ENCODE data around the gene NSG2. TPM values are rescaled to one million over a fixed set of nuclear protein-coding genes. Genes with fewer than 3 reads are reported as not detected.

The NSG2 gene
- total RNA-seq, 1 donor from 2014 or later: not detected

DNA sequence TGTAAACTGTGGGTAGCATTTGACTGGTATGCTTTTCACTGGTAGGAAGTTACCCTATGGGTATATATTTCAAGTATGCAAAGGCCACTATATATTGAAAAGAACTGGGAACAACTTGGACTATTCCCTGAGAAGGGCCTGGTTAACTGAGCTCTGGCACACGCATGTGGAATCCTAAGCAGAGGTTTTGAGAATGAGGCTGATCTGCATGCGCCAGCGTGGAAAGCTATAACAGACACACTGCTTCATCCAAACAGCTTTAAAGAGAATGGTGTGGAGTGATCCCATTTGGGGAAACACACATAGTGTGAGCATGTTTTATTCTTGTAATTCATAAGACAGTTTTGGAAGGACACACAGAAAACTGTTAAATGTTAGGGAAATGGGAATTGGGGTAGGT lies 8.4 kb downstream of the NSG2 start:
- intact Hi-C loops (cut with DNase I): no loop called here
- H3K4me3 ChIP-seq: no peak overlapping the region
- H3K36me3 ChIP-seq: no peaks in the 10 kb centered on the region
- H3K27ac ChIP-seq: no peak overlapping the region
- ATAC-seq (no peak), DNase-seq (no peak)
- TF ChIP-seq, protein P1, sequence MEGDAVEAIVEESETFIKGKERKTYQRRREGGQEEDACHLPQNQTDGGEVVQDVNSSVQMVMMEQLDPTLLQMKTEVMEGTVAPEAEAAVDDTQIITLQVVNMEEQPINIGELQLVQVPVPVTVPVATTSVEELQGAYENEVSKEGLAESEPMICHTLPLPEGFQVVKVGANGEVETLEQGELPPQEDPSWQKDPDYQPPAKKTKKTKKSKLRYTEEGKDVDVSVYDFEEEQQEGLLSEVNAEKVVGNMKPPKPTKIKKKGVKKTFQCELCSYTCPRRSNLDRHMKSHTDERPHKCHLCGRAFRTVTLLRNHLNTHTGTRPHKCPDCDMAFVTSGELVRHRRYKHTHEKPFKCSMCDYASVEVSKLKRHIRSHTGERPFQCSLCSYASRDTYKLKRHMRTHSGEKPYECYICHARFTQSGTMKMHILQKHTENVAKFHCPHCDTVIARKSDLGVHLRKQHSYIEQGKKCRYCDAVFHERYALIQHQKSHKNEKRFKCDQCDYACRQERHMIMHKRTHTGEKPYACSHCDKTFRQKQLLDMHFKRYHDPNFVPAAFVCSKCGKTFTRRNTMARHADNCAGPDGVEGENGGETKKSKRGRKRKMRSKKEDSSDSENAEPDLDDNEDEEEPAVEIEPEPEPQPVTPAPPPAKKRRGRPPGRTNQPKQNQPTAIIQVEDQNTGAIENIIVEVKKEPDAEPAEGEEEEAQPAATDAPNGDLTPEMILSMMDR (IDR thresholded peaks at IDR 0.05): no peak
- H3K4me1 ChIP-seq: no peaks in the 10 kb centered on the region
- no peaks in the 10 kb centered on the region for H3K9me3 ChIP-seq
- H3K27me3 ChIP-seq: no peaks in the 10 kb centered on the region

DNA sequence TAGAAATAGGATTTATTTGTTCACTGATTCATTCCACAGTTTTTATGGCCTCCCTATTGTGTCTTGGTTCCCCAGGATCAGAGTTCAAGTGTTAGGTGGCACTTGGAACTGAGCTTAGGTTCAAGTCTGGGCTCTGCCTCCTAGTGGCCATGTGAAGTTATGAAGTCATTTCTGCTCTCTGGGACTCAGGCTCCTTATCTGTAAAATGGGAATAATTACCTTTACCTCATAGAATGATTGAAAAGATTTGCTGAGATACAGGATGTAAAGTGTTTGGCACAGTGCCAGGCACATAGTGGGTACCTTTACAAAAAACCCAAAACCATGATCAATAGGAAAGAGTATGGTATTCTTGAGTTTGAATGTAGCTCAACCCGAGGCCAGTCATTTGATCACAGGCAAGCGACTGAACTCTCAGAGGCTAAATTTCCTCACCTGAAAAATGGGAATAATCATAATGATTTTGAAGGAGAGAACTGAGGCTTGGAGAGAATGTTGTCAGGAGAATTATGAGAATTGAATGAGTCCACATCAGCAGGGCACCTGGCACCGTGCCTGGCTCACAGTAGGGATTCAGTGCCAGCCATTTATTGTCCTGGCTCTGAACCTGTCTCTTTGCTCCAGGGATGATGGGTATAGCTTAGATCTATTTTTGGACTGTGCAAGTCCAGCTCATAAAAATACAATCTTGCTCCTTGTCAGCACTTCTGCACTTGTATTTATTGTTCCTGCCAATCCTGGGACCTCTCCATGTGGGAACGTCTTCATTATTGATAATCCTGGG lies 10.8 kb downstream of the NSG2 start:
- intact Hi-C loops (cut with DNase I): no loop called here
- H3K9me3 ChIP-seq: no peaks in the 10 kb centered on the region
- no peaks in the 10 kb centered on the region for H3K4me1 ChIP-seq
- ATAC-seq: no peak
- no peak overlapping the region for H3K4me3 ChIP-seq
- no peaks in the 10 kb centered on the region for H3K27me3 ChIP-seq
- TF ChIP-seq, protein P1 (IDR thresholded peaks at IDR 0.05): no peak
- DNase-seq: no peak
- H3K27ac ChIP-seq: no peak overlapping the region
- H3K36me3 ChIP-seq: no peaks in the 10 kb centered on the region

DNA sequence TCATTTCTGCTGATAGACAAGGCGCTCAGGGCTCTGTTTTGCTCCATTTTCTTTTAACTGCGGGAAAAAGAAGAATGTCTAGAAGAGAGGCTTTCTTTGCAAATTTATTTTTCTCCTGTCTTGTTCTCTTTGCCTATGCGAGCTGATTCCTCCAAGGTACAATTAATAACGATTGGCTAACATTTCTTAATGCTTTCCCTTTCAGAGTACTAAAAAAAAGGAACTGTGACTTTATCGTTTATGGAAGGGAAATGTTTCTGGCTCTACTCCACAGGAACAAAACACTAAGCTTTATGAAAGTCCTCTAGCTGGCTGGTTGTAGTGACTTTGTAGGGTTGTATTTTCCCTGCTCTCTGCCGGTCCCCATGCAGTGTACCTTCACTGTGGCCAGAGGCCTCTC lies 11.7 kb downstream of the NSG2 start:
- ATAC-seq: no peak
- H3K4me3 ChIP-seq: no peak overlapping the region

DNA sequence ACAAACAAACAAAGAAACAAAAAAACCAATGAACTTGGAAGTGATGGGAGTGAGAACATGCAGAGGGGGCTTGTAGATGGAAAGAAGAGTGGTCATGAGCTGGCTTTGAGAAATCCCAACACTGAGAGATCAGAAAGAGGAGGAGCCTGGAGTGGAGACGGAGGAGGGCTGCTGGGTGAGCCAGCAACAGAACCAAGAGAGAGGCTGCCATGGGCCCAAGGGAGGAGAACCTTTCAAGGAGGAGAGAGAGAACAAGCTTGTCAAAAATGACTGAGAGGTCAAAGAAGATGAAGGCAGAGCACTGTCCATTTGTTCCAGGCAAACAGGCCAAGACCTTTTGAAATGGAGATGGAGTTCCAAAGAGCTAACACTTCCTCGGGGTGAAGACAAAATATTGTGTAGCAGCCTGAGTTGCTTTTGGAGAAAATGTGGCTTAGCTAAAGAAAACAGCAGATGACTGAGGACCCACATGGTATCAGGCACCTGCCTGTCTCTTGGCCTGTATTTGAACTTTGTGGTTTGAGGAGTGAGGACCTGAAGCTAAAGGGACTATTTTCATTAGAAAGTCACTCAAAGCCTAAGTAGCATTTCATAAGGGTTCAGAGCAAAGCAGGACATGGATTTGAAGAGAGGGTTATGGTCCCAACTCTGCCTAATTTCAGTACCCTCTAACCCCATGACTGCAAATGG lies 13.1 kb downstream of the NSG2 start:
- intact Hi-C loops (cut with DNase I): no loop called here
- no peaks in the 10 kb centered on the region for H3K4me1 ChIP-seq
- no peak overlapping the region for H3K4me3 ChIP-seq
- no peaks in the 10 kb centered on the region for H3K27me3 ChIP-seq
- H3K9me3 ChIP-seq: no peaks in the 10 kb centered on the region
- DNase-seq (no peak), ATAC-seq (no peak)
- no peak overlapping the region for H3K27ac ChIP-seq
- no peaks in the 10 kb centered on the region for H3K36me3 ChIP-seq
- TF ChIP-seq, protein P1 (IDR thresholded peaks at IDR 0.05): no peak

More for the DNA sequence above, 11.7 kb downstream of the NSG2 start:
- H3K27ac ChIP-seq: no peak overlapping the region
- H3K9me3 ChIP-seq: no peaks in the 10 kb centered on the region
- TF ChIP-seq, protein P1 (IDR thresholded peaks at IDR 0.05): no peak
- no peaks in the 10 kb centered on the region for H3K4me1 ChIP-seq
- H3K27me3 ChIP-seq: no peaks in the 10 kb centered on the region
- intact Hi-C loops (cut with DNase I): no loop called here
- no peak for DNase-seq
- no peaks in the 10 kb centered on the region for H3K36me3 ChIP-seq

DNA sequence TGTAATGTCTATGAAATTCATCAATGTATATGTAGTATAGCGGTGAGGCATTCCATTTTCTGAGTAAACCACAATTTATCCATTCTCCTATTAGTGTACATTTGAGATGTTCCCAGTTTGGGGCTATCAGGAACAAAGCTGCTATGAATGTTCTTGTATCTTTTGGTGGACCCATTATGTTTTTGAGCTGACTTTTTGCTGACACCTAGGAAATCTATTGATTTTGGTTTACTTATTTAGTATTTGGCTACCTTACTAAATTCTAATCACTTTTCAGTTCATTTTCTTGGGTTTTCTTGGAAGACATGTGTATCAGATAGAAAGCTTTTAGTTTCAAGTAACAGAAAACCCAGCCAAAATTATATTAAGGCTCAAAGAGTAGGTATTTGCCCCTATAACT lies 13.7 kb downstream of the NSG2 start:
- Histone ChIP-seq H3K4me1 (no peaks in the 10 kb centered on the region), H3K4me3 (no peak overlapping the region), H3K36me3 (no peaks in the 10 kb centered on the region), H3K9me3 (no peaks in the 10 kb centered on the region), H3K27me3 (no peaks in the 10 kb centered on the region), H3K27ac (no peak overlapping the region)
- no peak for ATAC-seq
- intact Hi-C loops (cut with DNase I): no loop called here
- no peak for DNase-seq
- TF ChIP-seq, protein P1 (IDR thresholded peaks at IDR 0.05): no peak
